Fibroblast of mammary gland (primary cell): Measurements from ENCODE around the gene CENPM.

ENCODE experiments used
- DNase-seq: peaks from one replicate; pipeline ENCODE4 v3.0.0-alpha.2; 2010; ENCODE audit warnings: low read depth
- H3K4me3 ChIP-seq: 2 replicates; pipeline ENCODE4 v1.5.1; 2011; ENCODE audit warnings: low read depth, mild to moderate bottlenecking, low read length, moderate library complexity; ENCODE audit not compliant: control insufficient read depth
- CTCF ChIP-seq: conservative IDR thresholded peaks from 2 replicates; pipeline ENCODE4 v1.5.1; 2011; ENCODE audit warnings: low read depth, low read length, inconsistent platforms; ENCODE audit not compliant: control insufficient read depth, insufficient read depth

Gene CENPM

GRCh38 chr22:41913842-41914534 is 33.0 kb downstream of the CENPM start:
- no peak for DNase-seq
- TF ChIP-seq CTCF, result no peak
- H3K4me3 ChIP-seq, result no peak overlapping the region

DNA sequence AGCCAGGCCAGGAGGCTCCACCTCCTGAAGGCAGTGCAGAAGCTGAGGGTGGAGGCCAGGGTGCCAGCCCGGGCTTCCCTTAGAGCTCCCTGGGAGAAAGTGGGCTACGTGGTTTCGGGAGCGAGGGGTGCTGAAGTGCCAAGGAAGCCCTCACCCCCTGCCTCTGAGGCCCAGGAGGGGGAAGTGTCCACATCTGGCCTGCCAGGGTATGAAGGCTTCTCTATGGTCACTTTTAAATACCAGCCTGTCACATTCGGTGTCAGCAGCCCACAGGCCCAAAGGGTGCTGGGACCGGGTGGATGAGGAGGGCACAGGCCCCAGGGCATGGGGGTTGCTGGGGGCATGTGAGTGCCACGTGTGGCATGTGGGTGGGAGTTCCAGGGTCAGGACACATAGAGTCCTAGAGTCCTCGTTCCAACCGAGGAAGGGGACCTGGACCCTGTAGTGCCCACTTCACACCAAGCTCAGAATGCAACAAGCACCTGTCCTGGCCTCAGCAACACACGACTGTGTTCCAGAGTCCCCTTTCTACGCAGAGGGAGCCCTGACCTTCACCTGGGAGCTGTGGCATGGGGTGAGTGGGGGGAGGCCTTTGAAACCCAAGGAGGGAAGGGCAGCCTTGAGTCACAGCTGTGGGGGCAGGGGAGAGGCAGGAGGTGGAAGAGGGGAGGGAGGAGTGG is 33.8 kb downstream of the CENPM start:
- DNase-seq, result no peak
- no peak overlapping the region for H3K4me3 ChIP-seq
- no peak for TF ChIP-seq CTCF

GRCh38 chr22:41912338-41913039 is 34.5 kb downstream of the CENPM start:
- TF ChIP-seq CTCF, result no peak
- H3K4me3 ChIP-seq, result no peak overlapping the region
- DNase-seq, result no peak

DNA sequence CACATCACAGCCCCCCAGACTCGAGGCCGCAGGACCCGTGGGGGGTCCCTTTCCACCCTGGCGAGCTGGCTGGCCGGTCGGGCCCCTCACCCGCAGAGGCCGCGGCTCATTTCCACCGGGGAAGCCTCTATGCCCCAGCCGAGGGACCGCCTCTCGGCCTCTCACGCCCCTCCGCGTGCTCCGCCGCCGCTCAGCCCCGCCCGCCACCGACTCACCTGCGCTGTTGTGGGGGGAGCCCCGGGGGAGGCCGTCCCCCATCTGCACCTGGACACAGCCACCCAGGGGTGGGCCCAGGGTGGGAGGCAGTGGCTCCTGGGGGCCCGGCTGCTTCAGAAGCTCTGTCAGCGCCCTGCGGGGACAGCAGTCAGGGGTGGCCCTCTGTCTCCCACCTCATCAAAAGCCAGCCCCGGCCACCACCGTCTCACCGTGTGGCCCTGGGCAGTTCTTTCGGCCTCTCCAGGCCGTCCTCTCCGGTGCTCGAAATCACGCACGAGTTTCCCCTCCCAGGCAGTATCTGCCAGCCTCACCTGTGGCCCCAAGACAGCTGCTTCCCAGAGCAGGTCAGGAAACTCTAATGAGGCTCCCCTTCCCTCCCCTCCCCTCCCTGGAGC is 35.8 kb downstream of the CENPM start:
- no peak for DNase-seq
- H3K4me3 ChIP-seq, result no peak overlapping the region
- TF ChIP-seq CTCF, result no peak

GRCh38 chr22:41910050-41911000 is 36.6 kb downstream of the CENPM start:
- DNase-seq, result peak; percentile 15
- TF ChIP-seq CTCF, result no peak
- H3K4me3 ChIP-seq, result no peak overlapping the region
